Measurements from ENCODE around the gene TULP4. TPM values are rescaled to one million over a fixed set of nuclear protein-coding genes. Genes with fewer than 3 reads are reported as not detected.
A peak's percentile ranks its signal among the peaks of the same experiment; 100 is the strongest.

Gene TULP4
- total RNA-seq, 4 donors from 2014 or later, result 209 to 459 (median 292) TPM

- Histone ChIP-seq H3K4me3 (replicated peaks in 1 of 3) (no peak overlapping the region), H3K27me3 (no peaks in the 10 kb centered on the region), H3K4me1 (peaks cover 13 to 39% of the 10 kb centered on the region in 2 donors), H3K9me3 (no peaks in the 10 kb centered on the region), H3K36me3 (no peaks in the 10 kb centered on the region), H3K27ac (peak overlapping the region in 1 of 3 donors; percentile 4)
- TF ChIP-seq POLR2A (IDR thresholded peaks at IDR 0.05), result no peak
- no peak for TF ChIP-seq CTCF (IDR thresholded peaks at IDR 0.05)
- WGBS, 2 donors, result 70 to 75% methylated on average over 3 of the region's 3 CpGs
- intact Hi-C loops (cut with DNase I), result no loop called here
- DNase-seq, result no peak
Measured at GRCh38 chr6:158376631-158377081, 64.4 kb downstream of the TULP4 start.

- Histone ChIP-seq H3K27me3 (no peaks in the 10 kb centered on the region), H3K27ac (peak overlapping the region in 2 of 3 donors; percentile 4 to 36), H3K36me3 (no peaks in the 10 kb centered on the region), H3K4me1 (peaks cover 3 to 28% of the 10 kb centered on the region in 2 donors), H3K9me3 (no peaks in the 10 kb centered on the region), H3K4me3 (replicated peaks in 1 of 3) (no peak overlapping the region)
- WGBS, 2 donors, result 35 to 43% methylated on average over 4 of the region's 4 CpGs
- DNase-seq, result peak; percentile 37 to 53
- intact Hi-C loops (cut with DNase I), result no loop called here
- TF ChIP-seq POLR2A (IDR thresholded peaks at IDR 0.05), result no peak
- TF ChIP-seq CTCF (IDR thresholded peaks at IDR 0.05), result no peak
Measured at GRCh38 chr6:158377860-158378259, 65.6 kb downstream of the TULP4 start.

GRCh38 chr6:158379336-158379735, 67.1 kb downstream of the TULP4 start:
- H3K36me3 ChIP-seq, result no peaks in the 10 kb centered on the region
- H3K4me1 ChIP-seq, result peaks cover 0 to 15% of the 10 kb centered on the region in 2 donors
- DNase-seq, result no peak
- H3K27me3 ChIP-seq, result no peaks in the 10 kb centered on the region
- H3K4me3 ChIP-seq (replicated peaks in 1 of 3), result no peak overlapping the region
- intact Hi-C loops (cut with DNase I), result no loop called here
- TF ChIP-seq CTCF (IDR thresholded peaks at IDR 0.05) (no peak), POLR2A (IDR thresholded peaks at IDR 0.05) (no peak)
- no peaks in the 10 kb centered on the region for H3K9me3 ChIP-seq
- no peak overlapping the region for H3K27ac ChIP-seq
- 89 to 93% methylated on average over 7 of the region's 7 CpGs for WGBS, 2 donors

GRCh38 chr6:158381214-158381613, 68.9 kb downstream of the TULP4 start:
- intact Hi-C loops (cut with DNase I), result no loop called here
- Histone ChIP-seq H3K27ac (no peak overlapping the region), H3K36me3 (no peaks in the 10 kb centered on the region), H3K4me3 (replicated peaks in 1 of 3) (no peak overlapping the region), H3K4me1 (peaks cover 0 to 12% of the 10 kb centered on the region in 2 donors), H3K9me3 (no peaks in the 10 kb centered on the region), H3K27me3 (no peaks in the 10 kb centered on the region)
- WGBS, 2 donors, result 93 to 94% methylated on average over 2 of the region's 2 CpGs
- no peak for DNase-seq
- TF ChIP-seq POLR2A (IDR thresholded peaks at IDR 0.05), result no peak
- no peak for TF ChIP-seq CTCF (IDR thresholded peaks at IDR 0.05)

GRCh38 chr6:158382491-158382890, 70.2 kb downstream of the TULP4 start:
- WGBS, 2 donors, result 97 to 100% methylated on average over 1 of the region's 1 CpG
- no peak for TF ChIP-seq CTCF (IDR thresholded peaks at IDR 0.05)
- TF ChIP-seq POLR2A (IDR thresholded peaks at IDR 0.05), result no peak
- Histone ChIP-seq H3K4me3 (replicated peaks in 1 of 3) (no peak overlapping the region), H3K9me3 (no peaks in the 10 kb centered on the region), H3K36me3 (no peaks in the 10 kb centered on the region), H3K27me3 (no peaks in the 10 kb centered on the region), H3K4me1 (peaks cover 0 to 7% of the 10 kb centered on the region in 2 donors), H3K27ac (no peak overlapping the region)
- DNase-seq, result no peak
- intact Hi-C loops (cut with DNase I), result no loop called here

Data from thyroid gland (tissue), 4 donors.